GM12891 (cell line): Measurements from ENCODE around the gene GGCX.

Experiments
- DNase-seq: peaks from one replicate; pipeline ENCODE4 v3.0.0; 2011; ENCODE audit warnings: low spot score; ENCODE audit not compliant: insufficient read length
- FAIRE-seq: peaks from 2 replicates; lab custom pipeline; 2011; peaks lifted over from hg19 to GRCh38; lab: Jason Lieb, UNC
- PAX5 ChIP-seq: IDR thresholded peaks from 2 replicates; pipeline ENCODE4 v1.6.1; 2011; ENCODE audit warnings: low read length, moderate library complexity, mild to moderate bottlenecking; ENCODE audit not compliant: insufficient read depth, severe bottlenecking
- POLR2A ChIP-seq: IDR thresholded peaks from 2 replicates; pipeline ENCODE4 v1.6.1; 2011; ENCODE audit warnings: low read depth, low read length, control low read depth
- POLR2AphosphoS5 ChIP-seq: IDR thresholded peaks from 2 replicates; pipeline ENCODE4 v1.6.1; 2011; ENCODE audit warnings: low read depth, low read length, control low read depth
- POU2F2 ChIP-seq: IDR thresholded peaks from 2 replicates; pipeline ENCODE4 v1.6.1; 2011; ENCODE audit warnings: low read depth, mild to moderate bottlenecking, control low read depth, low read length, moderate library complexity
- SPI1 ChIP-seq: IDR thresholded peaks from 2 replicates; pipeline ENCODE4 v1.6.1; 2011; ENCODE audit warnings: low read depth, low read length, control low read depth
- TAF1 ChIP-seq: IDR thresholded peaks from 2 replicates; pipeline ENCODE4 v1.6.1; 2011; ENCODE audit warnings: low read depth, low read length, control low read depth

GGCX gene

DNA sequence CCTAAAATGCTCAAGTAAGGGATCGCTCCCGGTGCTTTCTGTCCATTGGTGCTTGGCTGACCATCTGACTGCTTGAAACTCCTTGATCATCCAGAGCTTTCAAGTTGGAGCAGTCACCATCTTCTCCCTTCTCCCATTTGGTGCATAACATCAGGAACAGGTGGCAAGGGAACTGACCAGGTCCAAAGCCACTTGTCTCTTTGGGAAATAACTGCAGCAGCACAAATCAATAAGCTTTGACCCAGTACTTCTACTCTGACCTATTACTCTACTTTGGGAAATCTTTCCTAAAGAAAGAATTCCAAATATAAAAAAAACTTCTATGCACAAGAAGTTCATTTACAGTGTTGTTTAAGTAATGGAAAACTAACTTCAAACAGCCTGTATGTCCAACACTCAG is 32.9 kb downstream of the GGCX start:
- DNase-seq = no peak
- FAIRE-seq = no peak
- no peak for TF ChIP-seq POU2F2
- no peak for TF ChIP-seq POLR2A
- TF ChIP-seq SPI1 = no peak
- TF ChIP-seq TAF1 = no peak
- TF ChIP-seq POLR2AphosphoS5 = no peak
- no peak for TF ChIP-seq PAX5

DNA sequence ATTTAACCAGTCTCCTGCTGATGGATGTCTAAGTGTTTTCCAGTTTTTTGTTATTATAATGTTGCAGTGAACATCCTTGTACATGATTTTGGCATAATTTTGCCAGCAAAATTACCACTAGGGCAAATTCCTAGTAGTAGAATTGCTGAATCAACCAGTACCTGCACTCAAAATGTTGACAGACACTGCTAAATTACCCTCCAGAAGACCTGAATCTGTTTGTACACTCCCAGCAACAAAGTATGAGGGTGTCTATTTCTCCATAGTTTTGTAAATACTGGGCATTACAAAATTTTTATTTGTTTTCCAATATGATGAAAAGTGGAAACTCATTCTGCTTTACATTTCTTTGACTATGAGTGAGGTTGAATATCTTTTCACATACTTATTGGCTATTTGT is 33.5 kb downstream of the GGCX start:
- TF ChIP-seq SPI1 (no peak), POU2F2 (no peak), POLR2AphosphoS5 (no peak), TAF1 (no peak), POLR2A (no peak), PAX5 (no peak)
- DNase-seq (no peak), FAIRE-seq (no peak)

DNA sequence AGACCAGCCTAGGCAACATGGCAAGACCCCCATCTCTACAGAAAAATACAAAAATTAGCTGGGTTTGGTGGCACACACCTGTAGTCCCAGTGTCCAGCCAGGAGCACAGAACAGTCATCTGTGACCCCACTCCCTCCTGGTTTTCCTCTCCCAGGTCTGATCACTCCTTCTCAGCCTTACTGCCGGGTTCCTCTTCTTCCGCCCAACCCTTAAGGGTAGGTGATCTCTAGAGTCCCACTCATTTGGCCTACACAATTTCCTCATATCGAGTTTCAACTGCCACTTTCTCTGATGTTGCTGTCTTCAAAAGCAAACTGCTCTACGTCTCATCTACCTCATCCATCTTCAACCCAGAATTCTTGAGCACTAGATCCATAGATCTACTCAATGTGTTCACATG is 35.7 kb downstream of the GGCX start:
- DNase-seq (no peak), FAIRE-seq (no peak)
- no peak for TF ChIP-seq POLR2A
- TF ChIP-seq POU2F2 = no peak
- TF ChIP-seq SPI1 = no peak
- TF ChIP-seq POLR2AphosphoS5 = no peak
- no peak for TF ChIP-seq TAF1
- TF ChIP-seq PAX5 = no peak

DNA sequence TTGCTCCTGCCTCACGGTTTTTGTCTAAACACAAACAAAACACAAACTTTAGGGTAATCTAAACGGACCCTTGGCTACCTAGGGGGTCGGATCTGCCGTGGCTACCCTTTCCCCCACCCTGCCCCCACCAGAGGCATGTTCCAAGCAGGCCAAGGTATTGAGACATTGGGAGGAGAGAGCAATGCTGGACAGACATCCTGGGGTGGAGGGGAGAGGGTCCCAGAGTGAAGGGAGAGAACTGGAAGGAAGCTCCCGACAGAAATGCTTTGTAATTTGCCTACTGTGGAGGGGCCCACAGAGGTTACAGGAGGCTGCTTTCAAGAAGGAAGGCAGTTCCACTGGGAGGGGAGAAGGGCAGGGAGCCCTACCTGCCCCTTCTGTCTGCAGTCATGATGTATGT is 36.3 kb downstream of the GGCX start:
- FAIRE-seq = no peak
- no peak for TF ChIP-seq POLR2A
- no peak for TF ChIP-seq TAF1
- TF ChIP-seq POU2F2 = no peak
- DNase-seq = no peak

DNA sequence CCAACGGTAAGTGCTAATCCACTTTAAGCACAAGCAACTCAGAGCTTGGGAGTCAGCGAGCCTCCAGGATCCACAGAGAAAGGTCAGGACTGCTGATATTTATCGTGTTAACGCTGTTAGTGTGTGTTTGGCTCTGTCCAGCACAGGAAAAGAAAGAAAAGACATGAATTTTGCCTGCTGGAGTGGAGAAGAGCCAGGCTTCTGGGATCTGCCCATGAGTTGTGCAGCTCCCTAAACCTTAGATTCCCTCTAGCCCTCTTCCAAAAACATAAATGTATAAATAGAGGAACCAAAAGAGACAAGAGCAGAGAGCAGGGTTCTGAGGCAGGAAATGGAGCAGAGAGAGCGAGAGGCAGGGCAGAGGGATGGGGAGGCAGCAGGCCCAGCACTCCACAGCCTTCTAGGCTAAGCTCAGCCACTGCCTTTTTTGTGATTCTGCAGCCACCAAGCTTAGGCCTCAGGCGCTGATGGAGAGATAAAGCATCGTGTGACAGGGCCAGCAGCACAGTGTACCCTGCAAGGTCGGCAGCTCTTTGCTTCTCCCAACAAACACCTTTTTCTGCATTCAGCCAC is 36.9 kb downstream of the GGCX start:
- no peak for TF ChIP-seq SPI1
- no peak for TF ChIP-seq PAX5
- no peak for TF ChIP-seq POLR2A
- no peak for TF ChIP-seq POLR2AphosphoS5
- no peak for TF ChIP-seq POU2F2
- no peak for TF ChIP-seq TAF1
- FAIRE-seq (no peak), DNase-seq (no peak)

DNA sequence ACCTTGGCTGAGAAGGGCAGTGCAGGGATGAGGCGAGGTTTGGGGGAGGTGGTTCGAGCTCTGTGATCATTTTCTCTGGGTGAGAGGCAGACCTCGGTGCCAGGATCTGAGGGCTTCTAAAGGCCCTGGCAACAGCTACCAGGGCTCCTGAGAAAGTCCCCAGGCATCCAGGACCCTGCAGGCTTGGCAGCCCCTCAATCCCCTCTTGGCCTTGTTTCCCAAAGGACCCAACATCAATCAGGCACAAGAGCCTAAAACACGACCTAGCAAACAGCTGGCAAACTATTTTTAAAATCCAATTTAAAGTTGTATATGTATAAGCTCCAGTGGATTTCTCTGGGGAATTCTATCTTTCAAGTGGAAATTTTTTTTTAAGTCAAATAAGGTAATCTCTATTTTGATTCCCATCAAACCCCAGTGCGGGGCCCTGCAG is 37.4 kb downstream of the GGCX start:
- no peak for FAIRE-seq
- TF ChIP-seq TAF1 (no peak), SPI1 (no peak), POU2F2 (no peak), POLR2AphosphoS5 (no peak), PAX5 (no peak), POLR2A (no peak)

DNA sequence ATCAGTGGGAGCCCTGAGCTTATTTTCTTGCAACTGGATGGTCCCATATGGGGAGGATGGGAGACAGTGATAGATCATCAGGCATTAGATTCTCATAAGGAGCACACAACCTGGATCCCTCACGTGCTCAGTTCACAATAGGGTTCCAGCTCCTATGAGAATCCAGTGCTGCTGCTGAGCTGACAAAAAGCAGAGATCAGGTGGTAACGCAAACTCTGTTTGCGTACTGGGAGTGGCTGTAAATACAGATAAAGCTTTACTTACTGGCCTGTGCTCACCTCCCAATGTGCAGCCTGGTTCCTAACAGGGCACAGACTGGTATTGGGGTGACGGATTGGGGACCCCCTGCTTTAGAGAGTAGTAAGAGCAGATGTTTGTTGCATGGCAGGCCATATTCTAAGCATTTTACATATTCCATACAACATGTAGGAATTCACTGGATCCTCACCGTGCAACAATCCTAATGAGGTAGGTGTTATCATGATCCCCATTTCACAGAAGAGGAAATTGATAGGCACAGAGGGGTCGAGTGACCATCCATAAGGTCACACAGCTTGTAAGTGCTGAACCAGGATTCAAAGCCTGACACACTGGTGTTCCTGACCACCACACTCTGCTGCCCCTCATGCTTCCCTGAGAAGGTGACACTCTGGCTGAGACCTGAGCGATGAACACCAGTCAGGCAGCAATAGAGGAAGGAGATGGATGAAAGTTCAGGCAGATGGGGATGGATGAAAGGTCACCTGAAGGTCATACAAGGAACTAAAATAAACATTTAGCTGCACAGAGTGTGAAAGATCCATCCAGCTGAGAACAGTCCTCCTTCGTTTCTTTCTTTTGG is 38.0 kb downstream of the GGCX start:
- TF ChIP-seq SPI1 (no peak), POLR2AphosphoS5 (no peak), TAF1 (no peak), POLR2A (no peak), POU2F2 (no peak), PAX5 (no peak)
- no peak for FAIRE-seq
- no peak for DNase-seq

More for the DNA sequence above, 37.4 kb downstream of the GGCX start:
- DNase-seq = no peak

DNA sequence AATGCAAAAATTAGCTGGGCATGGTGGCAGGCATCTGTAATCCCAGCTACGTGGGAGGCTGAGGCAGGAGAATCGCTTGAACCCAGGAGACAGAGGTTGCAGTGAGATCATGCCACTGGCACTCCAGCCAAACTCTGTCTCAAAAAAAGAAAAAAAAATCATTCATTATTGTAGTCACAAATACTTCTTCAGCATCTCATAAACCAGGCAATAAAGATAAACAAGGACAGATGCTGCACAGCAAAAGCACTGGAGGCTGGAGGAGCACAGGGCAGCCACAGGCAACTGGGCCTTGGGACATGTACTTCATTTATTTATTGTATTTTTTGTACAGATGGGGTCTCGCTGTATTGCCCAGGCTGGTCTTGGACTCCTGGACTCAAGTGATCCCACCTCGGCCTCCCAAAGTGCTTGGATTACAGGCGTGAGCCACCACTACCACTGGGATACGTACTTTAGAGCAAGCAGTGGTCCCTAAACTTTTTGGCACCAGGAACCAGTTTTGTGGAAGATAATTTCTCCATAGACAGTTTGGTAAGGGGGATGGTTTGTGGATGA is 39.1 kb downstream of the GGCX start:
- no peak for TF ChIP-seq SPI1
- TF ChIP-seq PAX5 = no peak
- TF ChIP-seq POLR2A = no peak
- DNase-seq = no peak
- no peak for FAIRE-seq

DNA sequence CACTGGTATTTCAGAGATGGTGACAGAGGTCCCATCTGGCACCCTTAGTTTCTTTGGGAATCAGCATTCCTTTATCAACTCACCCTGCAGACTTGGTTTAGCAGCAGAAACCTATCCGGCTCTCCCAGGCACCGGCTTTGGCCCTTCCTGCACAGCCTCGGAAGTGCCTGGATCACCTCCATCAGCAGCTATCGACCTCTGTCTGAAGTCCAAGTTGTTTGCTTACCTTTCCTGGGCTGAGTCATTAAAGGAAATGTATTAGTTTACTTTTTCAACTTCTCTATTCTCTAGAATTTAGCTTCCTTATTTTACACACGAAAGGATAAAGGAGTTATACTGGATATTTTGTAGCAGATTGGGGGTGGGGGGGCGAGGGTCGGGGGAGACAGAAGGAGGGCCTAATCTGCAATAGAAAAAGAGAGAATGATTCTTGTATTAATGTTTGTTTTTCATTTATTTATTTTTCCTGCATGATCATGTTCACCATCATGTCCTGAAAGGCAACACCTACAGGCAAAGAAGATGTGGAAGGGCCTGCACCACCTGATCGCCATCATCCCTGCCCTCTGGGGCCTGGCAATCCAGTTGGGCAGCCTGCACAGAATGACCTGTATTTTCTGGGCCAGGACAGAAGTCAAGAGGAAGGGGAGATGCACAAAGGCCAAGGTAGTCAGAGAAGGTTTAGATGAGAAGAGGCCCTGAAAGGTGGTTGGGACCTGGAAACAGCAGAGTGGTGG is 44.5 kb downstream of the GGCX start:
- TF ChIP-seq POU2F2 (no peak), PAX5 (no peak), POLR2A (no peak), SPI1 (no peak), POLR2AphosphoS5 (no peak), TAF1 (no peak)
- DNase-seq (no peak), FAIRE-seq (no peak)

DNA sequence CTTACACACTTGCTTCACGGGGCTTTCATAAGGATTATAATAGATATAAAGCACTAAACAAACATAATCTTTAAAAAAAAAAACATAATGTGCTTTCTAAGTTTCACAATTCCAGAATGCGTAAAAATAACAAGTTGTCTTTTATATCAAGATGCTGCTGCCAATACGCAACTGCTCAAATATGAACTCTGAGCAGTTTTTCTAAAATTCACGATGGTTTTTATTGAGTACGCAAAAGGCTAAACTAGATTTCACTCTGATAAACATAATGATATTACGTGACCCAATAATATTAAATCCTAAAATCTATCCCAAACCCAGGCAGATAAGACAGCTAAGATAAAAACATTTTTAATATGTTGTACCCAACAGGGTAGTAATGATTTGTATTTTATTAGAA is 47.0 kb downstream of the GGCX start:
- DNase-seq (no peak), FAIRE-seq (no peak)
- TF ChIP-seq SPI1 (no peak), TAF1 (no peak), POLR2AphosphoS5 (no peak), POLR2A (no peak), PAX5 (no peak), POU2F2 (no peak)
